K562 (cell line): ENCODE results near the gene SMARCA4. TPM values are rescaled to one million over a fixed set of nuclear protein-coding genes. Genes with fewer than 3 reads are reported as not detected.
A peak's percentile ranks its signal among the peaks of the same experiment; 100 is the strongest.

Experiments
- ATAC-seq: fragments of 200-7000 bp; cut with Tn5 transposase; 3 replicates; pipeline ENCODE4 v1.9.1; 2020; ENCODE audit warnings: moderate library complexity
- BruUV-seq: library from RNA; stranded (reverse); fragments of 400-500 nt; replicated peaks from 2 replicates; lab custom pipeline; 2021; lab: Mats Ljungman, UMichigan
- CTCF ChIA-PET: fragments of 300-600 bp; formaldehyde crosslinking; extraction: SDS; loops from one replicate; lab custom pipeline; 2021; ENCODE audit warnings: low intra/inter-chr PET ratio; lab: Yijun Ruan, JAX
- POLR2A ChIA-PET: fragments of 300-600, 350-650 bp; sonication (Branson Sonifier 250); formaldehyde crosslinking; extraction: SDS; loops from one replicate; lab custom pipeline; 2021; ENCODE audit warnings: antibody characterized with exemption, inconsistent platforms; lab: Yijun Ruan, JAX
- DNase-seq, 4 experiments: peaks; one replicate each; pipeline versions ENCODE4 v3.0.0 to v3.0.0-alpha.2; 2011 to 2018; ENCODE audit warnings: low spot score in 3 of 4, mixed read lengths in 3 of 4; ENCODE audit errors: extremely low read depth in 1 of 4
- FAIRE-seq: peaks from 2 replicates; lab custom pipeline; 2011; peaks lifted over from hg19 to GRCh38; lab: Jason Lieb, UNC
- H2AFZ ChIP-seq: 2 replicates; pipeline ENCODE4 v1.6.0; 2011; ENCODE audit warnings: low read depth, low read length, control low read depth, inconsistent platforms
- H3K27ac ChIP-seq: fragments of 200-600 bp; 3 replicates; pipeline ENCODE4 v1.8.0; 2011; ENCODE audit warnings: low read depth, mild to moderate bottlenecking, control low read depth, inconsistent platforms, low read length, moderate library complexity, mixed read lengths; ENCODE audit errors: extremely low read depth
- H3K27me3 ChIP-seq, 2 experiments: fragments of 300-600 bp in 1 of 2; 2 replicates in 1 of 2; 3 replicates in 1 of 2; pipeline versions ENCODE4 v1.6.0 to v1.8.0; 2011; ENCODE audit warnings: inconsistent platforms in 2 of 2, low read length in 2 of 2, mild to moderate bottlenecking in 1 of 2, mixed read lengths in 1 of 2, moderate library complexity in 1 of 2; ENCODE audit not compliant: control insufficient read depth in 2 of 2, insufficient read depth in 2 of 2
- H3K36me3 ChIP-seq: fragments of 300-600 bp; 3 replicates; pipeline ENCODE4 v1.8.0; 2011; ENCODE audit warnings: mild to moderate bottlenecking, low read length, inconsistent platforms; ENCODE audit not compliant: control insufficient read depth, insufficient read depth
- H3K4me1 ChIP-seq, 2 experiments: fragments of 200-600 bp in 1 of 2; replicated peaks in 1 of 2; 2 replicates in 1 of 2; 3 replicates in 1 of 2; pipeline versions ENCODE4 v1.5.1 to v1.8.0; 2011; ENCODE audit warnings: inconsistent platforms in 2 of 2, low read length in 2 of 2, mild to moderate bottlenecking in 1 of 2, mixed read lengths in 1 of 2, moderate library complexity in 1 of 2; ENCODE audit not compliant: control insufficient read depth in 2 of 2, insufficient read depth in 2 of 2
- H3K4me2 ChIP-seq: 2 replicates; pipeline ENCODE4 v1.6.1; 2011; ENCODE audit warnings: low read length, control low read depth, inconsistent platforms, mixed read lengths; ENCODE audit not compliant: insufficient read depth
- H3K4me3 ChIP-seq: fragments of 200-600 bp; sonication (generic), shearing (Covaris generic); 2 replicates; pipeline ENCODE4 v1.5.1; 2016; ENCODE audit warnings: control low read depth, inconsistent platforms
- H3K79me2 ChIP-seq: fragments of 200-600 bp; 3 replicates; pipeline ENCODE4 v1.8.0; 2011; ENCODE audit warnings: low read length, inconsistent platforms; ENCODE audit not compliant: control insufficient read depth, insufficient read depth
- H3K9ac ChIP-seq, 2 experiments: 2 replicates each; pipeline versions ENCODE4 v1.6.0 to v1.6.1; 2011; ENCODE audit warnings: low read depth in 2 of 2, low read length in 2 of 2, control low read depth in 1 of 2, inconsistent platforms in 1 of 2, mild to moderate bottlenecking in 1 of 2, mixed read lengths in 1 of 2; ENCODE audit not compliant: insufficient read depth in 1 of 2
- H3K9me1 ChIP-seq: one replicate; pipeline ENCODE4 v1.6.0; 2011; ENCODE audit warnings: inconsistent platforms, mild to moderate bottlenecking, low read length, moderate library complexity; ENCODE audit not compliant: control insufficient read depth, insufficient read depth
- H3K9me3 ChIP-seq: replicated peaks from 2 replicates; pipeline ENCODE4 v1.5.1; 2011; ENCODE audit warnings: low read depth, low read length, inconsistent platforms; ENCODE audit not compliant: control insufficient read depth, insufficient read depth
- H4K20me1 ChIP-seq: replicated peaks from 2 replicates; pipeline ENCODE4 v1.6.1; 2011; ENCODE audit warnings: low read length, inconsistent platforms, mixed read lengths; ENCODE audit not compliant: control insufficient read depth, insufficient read depth
- CBX3 ChIP-seq, 2 experiments: IDR thresholded peaks; 1 replicate in 1 of 2; 2 replicates in 1 of 2; pipeline ENCODE4 v1.6.1; 2012; ENCODE audit warnings: inconsistent platforms in 2 of 2, low read length in 2 of 2, borderline replicate concordance in 1 of 2, control low read depth in 1 of 2
- FOXA1 ChIP-seq: fragments of 450-650 bp; IDR thresholded peaks from 2 replicates; pipeline ENCODE4 v1.6.1; 2016; ENCODE audit warnings: mild to moderate bottlenecking, borderline replicate concordance
- NUFIP1 ChIP-seq: fragments of 450-650 bp; IDR thresholded peaks from 2 replicates; pipeline ENCODE4 v1.6.1; 2018; ENCODE audit not compliant: partially characterized antibody
- YY1 ChIP-seq, 3 experiments: IDR thresholded peaks; 2 replicates each; pipeline ENCODE4 v1.6.1; 2011; ENCODE audit warnings: low read length in 2 of 3, mild to moderate bottlenecking in 2 of 3, moderate library complexity in 2 of 3, borderline replicate concordance in 1 of 3, control low read depth in 1 of 3, low read depth in 1 of 3; ENCODE audit not compliant: insufficient read depth in 3 of 3, insufficient replicate concordance in 2 of 3, control insufficient read depth in 1 of 3, insufficient read length in 1 of 3; ENCODE audit errors: extremely low read depth in 1 of 3
- WGBS: fragments of 100-300 bp; shearing (Covaris generic); methylation state at CpG from one replicate; pipeline ENCODE4 v1.1.6; 2016; ENCODE audit warnings: low coverage, mixed read lengths; ENCODE audit not compliant: insufficient coverage; ENCODE audit errors: missing lambda C conversion rate; 5-methylcytosine and 5-hydroxymethylcytosine counted together
- in situ Hi-C: fragments of 300-500 bp; cut with MboI; formaldehyde crosslinking; loops from 4 replicates; pipeline ENCODE4 v1.15.0; 2018; ENCODE audit warnings: inconsistent platforms, mixed read lengths
- intact Hi-C: fragments of 100-400 bp; cut with micrococcal nuclease; formaldehyde crosslinking; loops from 2 replicates; pipeline ENCODE4 v1.14.2; 2022
- polyA plus RNA-seq, 8 experiments: library from polyadenylated mRNA; depleted of rRNA in 4 of 8; stranded (reverse) in 5 of 8; unstranded in 3 of 8; fragments of >200 nt; fragmentation: Nextera tagmentation in 2 of 8; fragmentation: Illumina TruSeq in 1 of 8; extraction: Ambion mirVana in 2 of 8; extraction: Trizol in 1 of 8; gene quantifications; 2 replicates each; pipeline versions ENCODE4 v1.2.1 to v1.2.3, GENCODE V29; 2011 to 2014; ENCODE audit warnings: inconsistent platforms in 1 of 8, missing spikeins in 1 of 8
- total RNA-seq, 7 experiments: library from RNA; depleted of rRNA in 6 of 7; stranded (reverse); fragments of >200 nt in 6 of 7; fragmentation: Illumina TruSeq in 2 of 7; extraction: Trizol in 2 of 7; gene quantifications; 2 replicates each; pipeline versions ENCODE4 v1.2.1 to v1.2.3, GENCODE V29; 2011 to 2021; ENCODE audit warnings: low replicate concordance in 1 of 7
- TF ChIP-seq, protein P1 (sequence below): fragments of 450-650 bp; IDR thresholded peaks from 2 replicates; pipeline ENCODE4 v1.7.1; 2018; ENCODE audit warnings: mild to moderate bottlenecking, low read depth; ENCODE audit not compliant: partially characterized antibody
- TF ChIP-seq, protein P2 (sequence below): fragments of 250-450 bp; sonication (Bioruptor Pico); IDR thresholded peaks from 2 replicates; pipeline ENCODE4 v1.8.0; 2021; ENCODE audit warnings: moderate library complexity, mild to moderate bottlenecking, inconsistent platforms
- TF ChIP-seq, protein P3 (sequence below): sonication (generic); formaldehyde crosslinking; IDR thresholded peaks from 2 replicates; pipeline ENCODE4 v1.8.1; 2023; ENCODE audit warnings: mild to moderate bottlenecking, missing genetic modification reagents
- TF ChIP-seq, protein P4 (sequence below): fragments of 250-450 bp; sonication (Bioruptor Pico); IDR thresholded peaks from 2 replicates; pipeline ENCODE4 v1.4.0; 2020; ENCODE audit warnings: mild to moderate bottlenecking, moderate library complexity
- TF ChIP-seq, protein P5 (sequence below): fragments of 450-650 bp; formaldehyde crosslinking; IDR thresholded peaks from 2 replicates; pipeline ENCODE4 v1.4.0; 2020; ENCODE audit warnings: mild to moderate bottlenecking, moderate library complexity

SMARCA4 gene
- total and polyA plus RNA-seq, 9 of the 15 experiments (the other 6 are each of a cell fraction or from before 2014, with no cell fraction given) = 19.3 to 207 (median 52.1) TPM

DNA sequence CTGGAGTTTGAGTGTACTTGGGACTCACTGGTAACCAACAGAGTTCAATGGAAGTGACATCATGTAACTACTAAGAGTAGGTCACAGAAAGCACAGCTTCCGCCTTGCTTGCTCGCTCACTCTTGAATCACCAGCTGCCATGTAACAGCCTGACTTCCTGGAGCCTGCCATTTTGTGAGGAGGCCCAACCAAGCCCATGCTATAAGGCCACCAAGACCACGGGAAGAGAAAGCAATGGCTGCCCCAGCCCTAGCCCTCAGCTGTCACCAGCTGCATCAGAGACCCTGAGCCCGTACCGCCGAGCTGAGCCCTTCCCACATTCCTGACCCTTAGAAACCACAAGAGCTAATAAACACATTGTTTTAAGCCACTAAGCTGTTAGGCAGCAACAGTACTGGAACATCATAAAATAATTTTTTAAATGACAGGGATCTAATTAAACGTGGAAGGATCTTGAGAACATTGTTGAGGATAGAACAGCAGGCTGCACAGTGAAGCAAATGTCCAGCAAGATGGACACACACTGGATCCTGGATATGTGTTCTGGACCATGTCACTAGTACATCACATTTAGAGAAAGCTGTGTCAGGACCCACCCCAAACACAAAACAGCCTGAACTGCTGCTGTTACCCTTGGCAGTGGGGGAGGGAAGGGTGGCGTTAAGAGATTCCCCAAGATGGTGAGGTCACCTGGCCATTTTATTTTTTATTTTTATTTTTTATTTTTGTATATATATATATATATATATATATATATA, 106.7 kb downstream of the SMARCA4 start:
- in situ Hi-C loops (no loop called here), intact Hi-C loops (no loop called here)
- CTCF ChIA-PET = no interaction called here
- Histone ChIP-seq H2AFZ (no peak overlapping the region), H3K4me2 (no peak overlapping the region), H3K9me1 (no peaks in the 10 kb centered on the region), H4K20me1 (no peaks in the 10 kb centered on the region), H3K27ac (no peak overlapping the region), H3K36me3 (peaks cover 29% of the 10 kb centered on the region; the same call in 2 of the 3 replicates), H3K4me1 (peaks cover 0 to 22% of the 10 kb centered on the region in 2 experiments; a peak in 4 of 5 replicates), H3K79me2 (no peaks in the 10 kb centered on the region), H3K27me3 (no peaks in the 10 kb centered on the region), H3K4me3 (no peak overlapping the region), H3K9ac (no peak overlapping the region), H3K9me3 (no peaks in the 10 kb centered on the region)
- ATAC-seq (no peak), FAIRE-seq (no peak), DNase-seq (no peak)
- TF ChIP-seq, protein P1, sequence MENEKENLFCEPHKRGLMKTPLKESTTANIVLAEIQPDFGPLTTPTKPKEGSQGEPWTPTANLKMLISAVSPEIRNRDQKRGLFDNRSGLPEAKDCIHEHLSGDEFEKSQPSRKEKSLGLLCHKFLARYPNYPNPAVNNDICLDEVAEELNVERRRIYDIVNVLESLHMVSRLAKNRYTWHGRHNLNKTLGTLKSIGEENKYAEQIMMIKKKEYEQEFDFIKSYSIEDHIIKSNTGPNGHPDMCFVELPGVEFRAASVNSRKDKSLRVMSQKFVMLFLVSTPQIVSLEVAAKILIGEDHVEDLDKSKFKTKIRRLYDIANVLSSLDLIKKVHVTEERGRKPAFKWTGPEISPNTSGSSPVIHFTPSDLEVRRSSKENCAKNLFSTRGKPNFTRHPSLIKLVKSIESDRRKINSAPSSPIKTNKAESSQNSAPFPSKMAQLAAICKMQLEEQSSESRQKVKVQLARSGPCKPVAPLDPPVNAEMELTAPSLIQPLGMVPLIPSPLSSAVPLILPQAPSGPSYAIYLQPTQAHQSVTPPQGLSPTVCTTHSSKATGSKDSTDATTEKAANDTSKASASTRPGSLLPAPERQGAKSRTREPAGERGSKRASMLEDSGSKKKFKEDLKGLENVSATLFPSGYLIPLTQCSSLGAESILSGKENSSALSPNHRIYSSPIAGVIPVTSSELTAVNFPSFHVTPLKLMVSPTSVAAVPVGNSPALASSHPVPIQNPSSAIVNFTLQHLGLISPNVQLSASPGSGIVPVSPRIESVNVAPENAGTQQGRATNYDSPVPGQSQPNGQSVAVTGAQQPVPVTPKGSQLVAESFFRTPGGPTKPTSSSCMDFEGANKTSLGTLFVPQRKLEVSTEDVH = no peak
- TF ChIP-seq NUFIP1 (no peak), YY1 (IDR thresholded peaks at IDR 0.05; ENCODE audit: borderline replicate concordance in 1 of 3, control insufficient read depth in 1 of 3, extremely low read depth in 1 of 3, insufficient read depth in 3 of 3, insufficient read length in 1 of 3, insufficient replicate concordance in 2 of 3, low read depth in 1 of 3, low read length in 2 of 3) (peak in 1 of 3 experiments; percentile 67), FOXA1 (no peak), CBX3 (IDR thresholded peaks at IDR 0.05; ENCODE audit: borderline replicate concordance in 1 of 2, low read length in 2 of 2) (peak in 1 of 2 experiments; percentile 66; a peak in 1 of 3 replicates)
- TF ChIP-seq, protein P2, sequence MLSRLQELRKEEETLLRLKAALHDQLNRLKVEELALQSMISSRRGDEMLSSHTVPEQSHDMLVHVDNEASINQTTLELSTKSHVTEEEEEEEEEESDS (CRISPR knock-in tag) = no peak
- TF ChIP-seq, protein P3, sequence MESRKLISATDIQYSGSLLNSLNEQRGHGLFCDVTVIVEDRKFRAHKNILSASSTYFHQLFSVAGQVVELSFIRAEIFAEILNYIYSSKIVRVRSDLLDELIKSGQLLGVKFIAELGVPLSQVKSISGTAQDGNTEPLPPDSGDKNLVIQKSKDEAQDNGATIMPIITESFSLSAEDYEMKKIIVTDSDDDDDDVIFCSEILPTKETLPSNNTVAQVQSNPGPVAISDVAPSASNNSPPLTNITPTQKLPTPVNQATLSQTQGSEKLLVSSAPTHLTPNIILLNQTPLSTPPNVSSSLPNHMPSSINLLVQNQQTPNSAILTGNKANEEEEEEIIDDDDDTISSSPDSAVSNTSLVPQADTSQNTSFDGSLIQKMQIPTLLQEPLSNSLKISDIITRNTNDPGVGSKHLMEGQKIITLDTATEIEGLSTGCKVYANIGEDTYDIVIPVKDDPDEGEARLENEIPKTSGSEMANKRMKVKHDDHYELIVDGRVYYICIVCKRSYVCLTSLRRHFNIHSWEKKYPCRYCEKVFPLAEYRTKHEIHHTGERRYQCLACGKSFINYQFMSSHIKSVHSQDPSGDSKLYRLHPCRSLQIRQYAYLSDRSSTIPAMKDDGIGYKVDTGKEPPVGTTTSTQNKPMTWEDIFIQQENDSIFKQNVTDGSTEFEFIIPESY (CRISPR knock-in tag) = peak; percentile 28; the same call in 1 of the 2 replicates
- TF ChIP-seq, protein P4, sequence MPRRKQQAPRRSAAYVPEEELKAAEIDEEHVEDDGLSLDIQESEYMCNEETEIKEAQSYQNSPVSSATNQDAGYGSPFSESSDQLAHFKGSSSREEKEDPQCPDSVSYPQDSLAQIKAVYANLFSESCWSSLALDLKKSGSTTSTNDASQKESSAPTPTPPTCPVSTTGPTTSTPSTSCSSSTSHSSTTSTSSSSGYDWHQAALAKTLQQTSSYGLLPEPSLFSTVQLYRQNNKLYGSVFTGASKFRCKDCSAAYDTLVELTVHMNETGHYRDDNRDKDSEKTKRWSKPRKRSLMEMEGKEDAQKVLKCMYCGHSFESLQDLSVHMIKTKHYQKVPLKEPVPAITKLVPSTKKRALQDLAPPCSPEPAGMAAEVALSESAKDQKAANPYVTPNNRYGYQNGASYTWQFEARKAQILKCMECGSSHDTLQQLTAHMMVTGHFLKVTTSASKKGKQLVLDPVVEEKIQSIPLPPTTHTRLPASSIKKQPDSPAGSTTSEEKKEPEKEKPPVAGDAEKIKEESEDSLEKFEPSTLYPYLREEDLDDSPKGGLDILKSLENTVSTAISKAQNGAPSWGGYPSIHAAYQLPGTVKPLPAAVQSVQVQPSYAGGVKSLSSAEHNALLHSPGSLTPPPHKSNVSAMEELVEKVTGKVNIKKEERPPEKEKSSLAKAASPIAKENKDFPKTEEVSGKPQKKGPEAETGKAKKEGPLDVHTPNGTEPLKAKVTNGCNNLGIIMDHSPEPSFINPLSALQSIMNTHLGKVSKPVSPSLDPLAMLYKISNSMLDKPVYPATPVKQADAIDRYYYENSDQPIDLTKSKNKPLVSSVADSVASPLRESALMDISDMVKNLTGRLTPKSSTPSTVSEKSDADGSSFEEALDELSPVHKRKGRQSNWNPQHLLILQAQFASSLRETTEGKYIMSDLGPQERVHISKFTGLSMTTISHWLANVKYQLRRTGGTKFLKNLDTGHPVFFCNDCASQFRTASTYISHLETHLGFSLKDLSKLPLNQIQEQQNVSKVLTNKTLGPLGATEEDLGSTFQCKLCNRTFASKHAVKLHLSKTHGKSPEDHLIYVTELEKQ = no peak
- TF ChIP-seq, protein P5, sequence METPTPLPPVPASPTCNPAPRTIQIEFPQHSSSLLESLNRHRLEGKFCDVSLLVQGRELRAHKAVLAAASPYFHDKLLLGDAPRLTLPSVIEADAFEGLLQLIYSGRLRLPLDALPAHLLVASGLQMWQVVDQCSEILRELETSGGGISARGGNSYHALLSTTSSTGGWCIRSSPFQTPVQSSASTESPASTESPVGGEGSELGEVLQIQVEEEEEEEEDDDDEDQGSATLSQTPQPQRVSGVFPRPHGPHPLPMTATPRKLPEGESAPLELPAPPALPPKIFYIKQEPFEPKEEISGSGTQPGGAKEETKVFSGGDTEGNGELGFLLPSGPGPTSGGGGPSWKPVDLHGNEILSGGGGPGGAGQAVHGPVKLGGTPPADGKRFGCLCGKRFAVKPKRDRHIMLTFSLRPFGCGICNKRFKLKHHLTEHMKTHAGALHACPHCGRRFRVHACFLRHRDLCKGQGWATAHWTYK (CRISPR knock-in tag) = no peak
- POLR2A ChIA-PET = interaction anchor here (0.8 to 1.9 kb wide), 4 partner anchors 32 to 111 kb away, joined by 3 to 6 read pairs (median 4); no protein-coding TSS in a partner anchor
- BruUV-seq = no TSS peak
- 80% methylated on average over 8 of the region's 8 CpGs for WGBS
